Astrocyte (in vitro differentiated cells and primary cell): ENCODE measurements around the gene AMOTL1. TPM values are rescaled to one million over a fixed set of nuclear protein-coding genes. Genes with fewer than 3 reads are reported as not detected.

ENCODE experiments used
- DNase-seq: peaks from one replicate; pipeline ENCODE4 v3.0.0-alpha.2; 2010; ENCODE audit warnings: low read depth
- FAIRE-seq: peaks from 2 replicates; lab custom pipeline; 2011; peaks lifted over from hg19 to GRCh38; lab: Jason Lieb, UNC
- H2AFZ ChIP-seq: 2 replicates; pipeline ENCODE4 v1.6.0; 2012; ENCODE audit warnings: low read depth, low read length, inconsistent platforms
- H3K27ac ChIP-seq: 2 replicates; pipeline ENCODE4 v1.5.1; 2011; ENCODE audit warnings: low read depth, low read length, inconsistent platforms
- H3K27me3 ChIP-seq: 2 replicates; pipeline ENCODE4 v1.6.0; 2011; ENCODE audit warnings: low read length, inconsistent platforms; ENCODE audit not compliant: insufficient read depth
- H3K36me3 ChIP-seq: 2 replicates; pipeline ENCODE4 v1.5.1; 2011; ENCODE audit warnings: low read length, inconsistent platforms; ENCODE audit not compliant: insufficient read depth
- H3K4me1 ChIP-seq: 2 replicates; pipeline ENCODE4 v1.5.1; 2011; ENCODE audit warnings: low read length, inconsistent platforms; ENCODE audit not compliant: insufficient read depth
- H3K4me2 ChIP-seq: 2 replicates; pipeline ENCODE4 v1.6.0; 2012; ENCODE audit warnings: low read length, inconsistent platforms
- H3K4me3 ChIP-seq: 2 replicates; pipeline ENCODE4 v1.5.1; 2011; ENCODE audit warnings: low read depth, mild to moderate bottlenecking, low read length, inconsistent platforms; ENCODE audit not compliant: insufficient read depth
- H3K79me2 ChIP-seq: 2 replicates; pipeline ENCODE4 v1.6.0; 2012; ENCODE audit warnings: mild to moderate bottlenecking, low read length, inconsistent platforms; ENCODE audit not compliant: insufficient read depth
- H3K9ac ChIP-seq: 2 replicates; pipeline ENCODE4 v1.6.0; 2012; ENCODE audit warnings: mild to moderate bottlenecking, low read length, inconsistent platforms
- H3K9me3 ChIP-seq: 2 replicates; pipeline ENCODE4 v1.5.1; 2012; ENCODE audit warnings: low read depth, mild to moderate bottlenecking, low read length, inconsistent platforms; ENCODE audit not compliant: insufficient read depth
- H4K20me1 ChIP-seq: 2 replicates; pipeline ENCODE4 v1.6.0; 2012; ENCODE audit warnings: low read length, inconsistent platforms; ENCODE audit not compliant: insufficient read depth
- H3K27ac Mint-ChIP-seq: one replicate; pipeline ENCODE4 v1.8.0; 2021; ENCODE audit warnings: mild to moderate bottlenecking, mixed read lengths; ENCODE audit not compliant: unreplicated experiment
- H3K27me3 Mint-ChIP-seq: one replicate; pipeline ENCODE4 v1.8.0; 2021; ENCODE audit warnings: low read depth, mixed read lengths; ENCODE audit not compliant: unreplicated experiment
- H3K36me3 Mint-ChIP-seq: one replicate; pipeline ENCODE4 v1.8.0; 2021; ENCODE audit warnings: low read depth, mixed read lengths; ENCODE audit not compliant: unreplicated experiment
- H3K4me1 Mint-ChIP-seq: one replicate; pipeline ENCODE4 v1.8.0; 2021; ENCODE audit warnings: low read depth, mixed read lengths; ENCODE audit not compliant: unreplicated experiment
- H3K4me3 Mint-ChIP-seq: one replicate; pipeline ENCODE4 v1.8.0; 2021; ENCODE audit warnings: mild to moderate bottlenecking, moderate library complexity, mixed read lengths; ENCODE audit not compliant: unreplicated experiment
- H3K9me3 Mint-ChIP-seq: one replicate; pipeline ENCODE4 v1.8.0; 2021; ENCODE audit warnings: mild to moderate bottlenecking, mixed read lengths; ENCODE audit not compliant: unreplicated experiment
- CTCF ChIP-seq: IDR thresholded peaks from 2 replicates; pipeline ENCODE4 v1.5.1; 2011; ENCODE audit warnings: low read depth, mild to moderate bottlenecking, inconsistent platforms, low read length, moderate library complexity; ENCODE audit not compliant: insufficient read depth
- EZH2 ChIP-seq: IDR thresholded peaks from 2 replicates; pipeline ENCODE4 v1.6.1; 2012; ENCODE audit warnings: mild to moderate bottlenecking, low read length, inconsistent platforms; ENCODE audit not compliant: insufficient read depth
- total RNA-seq: library from RNA; stranded (reverse); gene quantifications from 2 replicates; pipeline ENCODE4 v1.2.1, GENCODE V29; 2021

The AMOTL1 gene
- total RNA-seq, 1 donor from 2014 or later: 47.8 TPM

- no peak for TF ChIP-seq CTCF
- no peak for TF ChIP-seq EZH2
- Histone ChIP-seq H3K4me1 (peaks cover 4% of the 10 kb centered on the region), H2AFZ (no peak overlapping the region), H3K4me3 (no peak overlapping the region), H3K36me3 (peaks cover 59% of the 10 kb centered on the region), H3K27ac (no peak overlapping the region), H3K9ac (no peak overlapping the region), H3K27me3 (no peaks in the 10 kb centered on the region), H3K9me3 (no peaks in the 10 kb centered on the region), H3K4me2 (no peak overlapping the region), H3K79me2 (peaks cover 45% of the 10 kb centered on the region), H4K20me1 (peaks cover 60% of the 10 kb centered on the region)
- Mint-ChIP-seq H3K27me3 (no peaks in the 10 kb centered on the region), H3K27ac (no peak overlapping the region), H3K4me3 (no peak overlapping the region), H3K4me1 (no peaks in the 10 kb centered on the region), H3K9me3 (no peaks in the 10 kb centered on the region), H3K36me3 (peaks cover 28% of the 10 kb centered on the region)
- no peak for FAIRE-seq
- DNase-seq: no peak
Measured at GRCh38 chr11:94828088-94828487, 59.9 kb downstream of the AMOTL1 start.

- Histone ChIP-seq H3K4me1 (peaks cover 17% of the 10 kb centered on the region), H3K36me3 (peaks cover 44% of the 10 kb centered on the region), H3K27me3 (no peaks in the 10 kb centered on the region), H3K9ac (no peak overlapping the region), H3K9me3 (no peaks in the 10 kb centered on the region), H3K79me2 (peaks cover 40% of the 10 kb centered on the region), H2AFZ (no peak overlapping the region), H3K4me2 (no peak overlapping the region), H3K27ac (no peak overlapping the region), H3K4me3 (no peak overlapping the region), H4K20me1 (peaks cover 54% of the 10 kb centered on the region)
- Mint-ChIP-seq H3K27me3 (no peaks in the 10 kb centered on the region), H3K4me1 (peaks cover 9% of the 10 kb centered on the region), H3K9me3 (no peaks in the 10 kb centered on the region), H3K27ac (no peak overlapping the region), H3K4me3 (no peak overlapping the region), H3K36me3 (peaks cover 32% of the 10 kb centered on the region)
- no peak for DNase-seq
- TF ChIP-seq EZH2 (no peak), CTCF (no peak)
- FAIRE-seq: no peak
Measured at GRCh38 chr11:94830722-94831510, 62.8 kb downstream of the AMOTL1 start.

- peak overlapping the region; percentile 8 for H3K27ac ChIP-seq
- H3K27ac Mint-ChIP-seq: no peak overlapping the region
- no peak for FAIRE-seq
- peaks cover 31% of the 10 kb centered on the region for H3K36me3 Mint-ChIP-seq
- no peak overlapping the region for H3K4me3 Mint-ChIP-seq
- peaks cover 44% of the 10 kb centered on the region for H3K36me3 ChIP-seq
- H2AFZ ChIP-seq: no peak overlapping the region
- TF ChIP-seq CTCF: no peak
- TF ChIP-seq EZH2: no peak
- no peaks in the 10 kb centered on the region for H3K27me3 ChIP-seq
- H3K79me2 ChIP-seq: peaks cover 45% of the 10 kb centered on the region
- no peaks in the 10 kb centered on the region for H3K9me3 Mint-ChIP-seq
- DNase-seq: no peak
- H3K4me1 Mint-ChIP-seq: peaks cover 9% of the 10 kb centered on the region
- H3K9me3 ChIP-seq: no peaks in the 10 kb centered on the region
- H3K4me1 ChIP-seq: peaks cover 22% of the 10 kb centered on the region
- H3K4me3 ChIP-seq: no peak overlapping the region
- no peaks in the 10 kb centered on the region for H3K27me3 Mint-ChIP-seq
- H3K9ac ChIP-seq: no peak overlapping the region
- no peak overlapping the region for H3K4me2 ChIP-seq
- peaks cover 53% of the 10 kb centered on the region for H4K20me1 ChIP-seq
Measured at GRCh38 chr11:94831529-94831928, 63.4 kb downstream of the AMOTL1 start.
